RKO (cell line): ENCODE measurements around the gene SMIM5.
A peak's percentile ranks its signal among the peaks of the same experiment; 100 is the strongest.

Experiments
- DNase-seq: peaks from one replicate; pipeline ENCODE4 v3.0.0-alpha.2; 2016; ENCODE audit warnings: low spot score

Gene SMIM5

DNA sequence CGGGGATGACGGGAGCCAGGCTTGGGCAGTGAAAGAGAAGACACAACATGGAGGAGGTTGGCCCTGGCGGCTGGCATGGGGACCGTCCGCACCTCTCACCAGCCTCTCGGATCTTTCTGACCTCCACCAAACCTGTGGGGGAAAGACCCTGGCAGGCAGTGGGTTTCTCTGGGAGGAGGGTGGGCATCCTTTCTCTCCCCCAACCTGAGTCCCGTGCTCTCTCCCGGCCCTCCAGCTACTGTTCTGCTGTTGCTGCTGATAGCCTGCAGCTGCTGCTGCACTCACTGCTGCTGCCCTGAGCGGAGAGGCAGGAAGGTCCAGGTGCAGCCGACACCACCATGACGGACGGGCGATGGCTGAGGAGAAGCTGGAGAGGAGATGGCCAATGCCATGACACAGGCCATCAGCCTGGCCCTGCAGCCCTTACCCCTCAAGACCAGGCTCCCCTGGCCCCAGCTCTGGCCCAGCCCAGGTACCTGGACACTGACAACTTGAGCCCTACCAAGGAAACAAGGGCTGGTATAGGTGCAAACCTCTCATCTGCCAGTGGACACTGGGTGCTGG, 7.4 kb downstream of the SMIM5 start:
- DNase-seq: no peak

DNA sequence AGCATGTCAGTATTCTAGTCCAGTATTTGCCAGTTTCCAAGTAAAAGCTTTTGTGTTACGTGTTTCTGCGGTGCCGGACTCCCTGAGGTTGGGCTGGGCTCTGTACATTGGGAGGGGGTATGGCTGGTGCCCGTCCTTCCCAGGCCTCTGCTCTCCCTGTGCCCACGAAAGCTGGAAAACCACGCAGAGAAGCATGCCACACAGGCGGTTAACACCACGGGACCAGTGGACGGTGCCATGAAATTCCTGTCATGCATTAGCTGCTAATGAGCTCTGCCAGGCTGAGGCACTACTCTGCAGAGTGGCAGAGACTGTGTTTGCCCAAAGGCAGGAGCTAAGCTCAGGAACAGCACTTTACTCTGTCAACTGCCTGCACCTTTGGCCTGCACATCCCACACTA, 8.1 kb downstream of the SMIM5 start:
- no peak for DNase-seq

DNA sequence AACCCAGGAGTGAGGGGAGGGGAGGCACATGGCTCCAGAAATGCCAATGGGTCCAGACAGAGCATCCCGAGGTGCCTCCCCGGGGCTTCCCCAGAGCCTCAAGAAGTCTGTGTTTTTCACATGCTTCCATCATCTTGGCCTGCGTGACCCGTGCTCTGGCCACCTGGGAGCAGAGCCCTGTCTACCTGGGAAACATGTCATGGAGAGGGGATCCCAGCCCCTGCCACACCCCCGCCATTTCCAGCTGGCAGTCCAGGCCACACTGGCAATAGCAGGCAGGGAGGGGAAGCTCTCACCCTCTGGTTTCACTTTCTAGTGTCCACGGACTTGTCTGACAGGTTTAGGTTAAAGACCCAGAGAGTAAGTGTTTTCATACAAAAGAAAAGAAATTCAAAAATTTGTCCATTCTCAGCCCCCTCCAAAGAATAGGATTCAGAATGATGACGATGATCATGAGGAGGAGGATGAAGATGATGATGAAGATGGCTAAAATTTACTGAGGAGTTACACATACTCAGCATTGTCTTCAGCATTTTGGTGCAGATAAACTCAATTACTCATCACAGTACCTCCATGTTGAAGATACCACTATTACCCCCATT, 9.0 kb downstream of the SMIM5 start:
- DNase-seq: no peak

DNA sequence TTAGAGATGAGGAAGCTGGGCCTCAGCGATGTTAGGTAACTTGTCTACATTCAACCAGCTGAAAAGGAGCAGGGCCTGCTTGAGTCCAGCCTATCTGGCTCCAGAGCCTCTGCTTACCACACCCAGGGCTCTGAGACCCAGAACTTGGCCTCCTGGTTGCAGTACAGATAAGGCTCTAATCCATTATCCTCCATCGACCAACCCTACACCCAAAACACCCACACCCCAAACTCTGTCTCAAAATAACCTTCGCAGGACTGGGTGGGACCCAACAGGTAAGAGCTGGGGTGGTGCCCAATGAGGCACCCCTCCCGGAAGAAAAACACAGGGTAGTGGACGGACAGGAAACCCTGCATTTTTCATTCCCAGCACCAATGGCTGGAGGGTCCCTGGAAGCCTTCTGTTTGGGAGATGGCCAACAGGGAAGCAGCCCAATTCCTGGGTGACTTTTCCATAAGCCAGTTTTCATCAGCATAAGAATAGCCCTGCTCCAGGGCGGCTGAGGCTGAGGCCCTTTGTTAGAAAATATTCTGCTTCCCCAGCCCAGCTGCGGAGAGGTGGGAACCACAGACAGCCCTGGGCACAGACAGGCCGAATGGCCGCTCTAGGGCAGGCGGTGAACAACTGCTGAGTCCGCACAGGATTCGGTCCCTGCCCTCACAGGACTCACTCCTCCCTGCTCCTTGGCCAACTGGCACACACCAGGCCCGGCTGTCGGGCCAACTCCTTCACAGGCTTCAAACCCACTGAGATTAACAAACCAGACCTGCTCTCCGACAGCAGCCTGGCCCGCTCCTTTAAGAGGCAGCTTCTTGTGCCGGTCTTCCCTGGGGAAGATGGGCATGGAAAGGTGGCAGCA, 9.8 kb downstream of the SMIM5 start:
- DNase-seq: no peak

DNA sequence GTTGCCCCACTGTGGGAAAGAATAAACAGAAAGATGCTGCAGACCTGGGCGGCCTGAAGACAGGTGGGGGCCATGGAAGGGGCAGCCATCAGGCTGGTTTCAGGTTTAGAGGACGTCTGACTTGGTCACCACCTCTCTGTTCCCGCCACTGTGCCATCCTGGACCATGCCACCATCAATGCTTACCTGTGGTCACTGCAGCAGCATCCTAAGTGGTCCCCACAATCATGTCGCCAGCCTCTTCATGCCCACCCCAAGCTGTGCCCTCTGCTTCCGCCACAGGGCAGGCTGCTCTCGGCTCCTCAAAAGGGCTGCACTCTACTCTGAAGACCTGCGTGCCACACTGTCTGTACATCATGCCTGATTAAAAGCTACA, 10.4 kb downstream of the SMIM5 start:
- no peak for DNase-seq

DNA sequence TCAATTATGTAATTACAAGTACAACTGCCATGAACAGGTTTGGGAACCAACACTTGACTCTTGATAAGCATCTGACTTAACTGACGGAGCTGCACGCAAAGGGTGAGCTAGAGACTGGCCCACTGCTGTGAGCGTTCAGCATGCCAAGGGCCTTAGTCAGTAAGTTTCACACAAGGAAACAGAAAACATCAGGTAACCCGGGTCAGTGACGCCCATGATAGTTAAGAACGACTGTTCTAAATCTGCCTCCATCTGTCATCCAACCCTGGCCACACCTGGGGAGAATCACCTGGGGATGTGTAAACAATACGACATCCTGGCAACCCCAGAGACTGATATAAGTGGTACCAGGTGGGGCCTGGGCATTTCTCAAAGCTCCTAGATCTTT, 12.3 kb downstream of the SMIM5 start:
- DNase-seq: no peak

DNA sequence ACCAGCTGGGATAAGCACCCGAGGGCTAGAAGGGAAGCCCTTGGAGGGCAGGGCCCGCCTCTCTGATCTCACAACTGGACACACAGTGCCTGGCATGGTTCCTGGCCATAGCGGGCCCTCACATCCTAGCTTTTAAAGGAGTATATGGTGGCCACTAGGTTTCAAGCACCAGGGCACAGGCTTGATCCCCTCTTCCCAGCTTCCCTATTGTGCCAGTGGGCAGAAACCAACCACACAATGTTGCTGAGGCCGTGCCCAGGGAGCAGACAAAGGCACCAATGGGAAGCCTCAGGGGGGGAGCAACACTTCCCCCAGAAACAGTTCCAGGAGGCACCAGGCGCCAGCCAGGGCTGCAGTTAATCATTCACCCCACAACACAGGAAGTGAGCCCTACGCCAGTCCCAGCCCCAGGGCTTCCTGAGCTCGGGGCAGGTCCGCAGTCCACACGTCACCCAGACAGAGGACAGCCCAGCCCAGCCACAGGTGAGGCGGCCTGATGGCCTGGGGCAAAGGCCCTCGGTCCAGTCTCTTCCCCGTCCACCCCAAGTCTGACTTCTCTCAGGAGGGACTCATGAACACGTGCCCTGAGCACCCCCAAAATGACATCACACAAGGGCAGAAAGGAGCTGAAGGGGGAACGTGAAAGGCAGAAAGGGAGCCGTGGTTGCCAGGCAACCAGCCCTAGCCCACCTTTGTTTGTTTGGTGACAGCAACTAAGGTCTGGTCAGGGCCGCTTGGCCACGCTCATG, 12.8 kb downstream of the SMIM5 start:
- DNase-seq: no peak

DNA sequence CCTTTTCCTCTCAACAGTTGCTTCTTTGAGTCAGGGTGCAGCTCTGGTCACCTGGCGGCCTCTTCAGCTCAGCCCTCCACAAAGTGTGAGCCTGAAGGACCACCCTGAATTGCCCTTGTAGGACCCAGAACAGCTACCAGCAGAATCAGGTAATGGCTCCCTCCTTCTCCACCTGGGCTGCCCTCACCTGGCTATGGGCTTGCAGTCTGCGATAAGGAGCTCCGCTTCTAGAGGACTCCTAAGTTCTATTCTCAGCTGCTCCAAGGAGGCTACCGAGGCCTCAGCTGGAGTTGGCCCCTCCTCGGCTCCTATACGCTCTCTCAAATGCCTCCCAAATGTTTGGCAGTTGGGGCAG, 13.4 kb downstream of the SMIM5 start:
- DNase-seq: no peak

DNA sequence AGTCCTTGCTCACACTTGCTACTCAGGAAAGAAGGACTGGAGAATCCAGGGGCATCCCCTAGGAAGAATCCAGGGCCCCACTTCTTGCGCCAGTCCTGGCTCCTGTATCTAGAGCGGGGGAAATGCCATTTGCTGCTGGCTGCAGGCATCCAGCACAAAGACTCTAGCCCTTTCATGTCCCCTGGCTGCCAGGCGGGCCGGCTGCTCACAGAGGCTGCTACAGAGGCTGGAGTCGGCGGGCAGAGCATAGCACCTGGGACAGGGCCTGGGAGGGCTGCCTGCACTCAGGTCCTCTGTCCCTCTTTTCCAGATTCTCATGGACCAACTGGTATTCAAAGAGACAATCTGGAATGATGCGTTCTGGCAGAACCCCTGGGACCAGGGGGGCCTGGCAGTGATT, 13.8 kb downstream of the SMIM5 start:
- DNase-seq: no peak

DNA sequence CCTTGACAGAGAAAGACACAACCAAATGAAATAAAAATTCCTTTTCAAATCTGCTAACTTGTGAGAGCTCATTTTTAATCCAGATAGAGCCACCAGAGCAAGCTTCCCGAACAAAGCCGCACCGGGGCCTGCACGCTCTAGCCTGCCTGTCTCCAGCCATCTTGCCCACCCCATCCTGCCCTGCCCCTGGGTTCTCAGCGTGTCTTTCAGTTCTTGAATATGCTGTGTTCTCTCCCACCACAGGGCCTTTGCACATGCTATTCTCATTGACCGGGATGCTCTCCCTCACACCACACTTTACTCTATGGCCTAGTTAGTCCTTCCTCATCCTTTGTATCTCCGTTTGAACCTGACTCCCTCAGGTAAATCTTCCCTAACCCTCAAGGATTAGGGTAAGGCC, 14.7 kb downstream of the SMIM5 start:
- no peak for DNase-seq

DNA sequence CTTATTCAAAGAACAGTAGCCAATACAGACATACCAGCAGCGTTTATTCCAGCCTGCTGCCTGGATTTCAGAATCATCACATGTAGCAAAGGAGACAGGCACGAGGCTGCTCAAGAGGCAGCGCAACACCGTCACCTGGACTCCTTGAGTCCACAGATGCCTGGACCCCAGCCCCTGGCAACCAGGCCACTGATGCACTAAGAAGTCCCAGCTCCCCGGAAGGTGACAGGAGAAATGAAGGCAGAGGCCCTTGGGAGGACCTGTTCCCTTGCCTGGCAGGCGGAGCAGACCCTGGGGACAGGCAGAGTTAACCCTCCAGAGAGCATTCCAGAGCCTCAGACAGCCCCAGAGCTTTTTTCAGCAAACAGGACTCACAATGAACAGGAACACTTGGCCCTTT, 16.5 kb downstream of the SMIM5 start:
- DNase-seq: no peak

DNA sequence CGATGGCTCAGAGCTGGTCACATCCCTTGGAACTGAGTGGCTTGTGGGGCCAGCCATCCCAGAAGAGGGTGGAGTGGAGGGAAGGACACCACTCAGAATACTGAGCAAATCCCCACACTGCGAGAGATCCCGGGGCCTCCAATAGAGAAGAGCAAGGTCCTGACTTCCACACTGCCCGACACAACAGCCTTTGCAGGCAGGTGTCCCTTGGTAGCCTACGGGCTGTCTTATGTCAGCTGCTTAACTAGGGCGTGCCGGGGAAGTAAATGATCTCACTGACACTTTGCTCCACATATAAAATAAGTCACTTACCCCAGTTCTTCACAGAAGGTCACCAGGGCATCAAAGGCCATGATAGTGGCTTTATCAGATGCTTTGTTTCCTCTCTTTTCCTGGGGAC, 17.6 kb downstream of the SMIM5 start:
- DNase-seq: no peak

DNA sequence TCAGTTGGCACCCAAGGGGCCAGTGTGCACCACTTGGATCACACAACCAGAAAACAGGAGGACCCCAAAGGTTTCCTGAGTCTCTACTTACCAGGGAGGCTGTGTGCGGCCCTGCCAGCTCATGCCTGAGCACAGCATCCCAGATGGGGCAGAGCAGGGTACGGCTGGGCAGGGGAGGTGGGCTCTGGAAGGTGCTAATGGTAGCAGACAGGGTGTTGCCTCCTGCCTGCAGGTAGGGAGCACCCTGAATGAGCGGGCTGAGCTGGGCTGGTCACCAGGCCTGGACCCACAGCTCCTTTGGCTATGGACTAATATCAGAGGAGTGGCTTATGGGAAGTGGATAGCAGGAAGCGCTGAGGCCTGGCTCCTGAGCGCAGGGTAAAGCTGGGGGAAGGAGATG, 19.1 kb downstream of the SMIM5 start:
- DNase-seq: no peak

DNA sequence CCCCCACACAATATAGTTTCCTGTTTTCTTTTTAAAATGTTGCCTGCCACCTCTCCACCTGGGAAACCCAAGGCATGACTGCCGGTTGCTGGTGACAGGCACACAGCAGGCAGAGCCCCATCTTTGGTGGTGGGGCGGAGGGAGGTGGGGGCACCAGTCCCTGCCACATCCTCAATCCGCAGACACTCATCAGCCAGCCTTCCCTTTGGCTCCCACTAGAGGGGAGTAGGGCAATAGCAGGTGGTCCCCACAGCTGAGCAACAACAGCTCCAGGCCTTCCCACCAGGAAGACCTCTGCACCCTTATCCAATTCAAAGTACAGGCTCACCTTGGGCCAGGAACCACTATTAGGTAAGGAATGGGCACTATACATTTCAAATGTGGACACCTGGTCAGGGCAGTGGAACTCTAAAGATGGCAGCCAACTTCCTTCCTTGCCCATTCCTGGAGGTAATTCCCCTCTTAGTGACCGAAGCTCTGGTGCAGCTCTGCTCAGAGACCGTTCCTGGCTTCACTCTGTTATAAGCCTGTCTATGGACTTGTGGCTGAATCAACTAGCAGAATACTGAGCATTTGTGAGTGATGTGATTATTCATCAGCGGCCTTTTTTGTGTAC, 19.8 kb downstream of the SMIM5 start:
- peak; percentile 53 for DNase-seq

DNA sequence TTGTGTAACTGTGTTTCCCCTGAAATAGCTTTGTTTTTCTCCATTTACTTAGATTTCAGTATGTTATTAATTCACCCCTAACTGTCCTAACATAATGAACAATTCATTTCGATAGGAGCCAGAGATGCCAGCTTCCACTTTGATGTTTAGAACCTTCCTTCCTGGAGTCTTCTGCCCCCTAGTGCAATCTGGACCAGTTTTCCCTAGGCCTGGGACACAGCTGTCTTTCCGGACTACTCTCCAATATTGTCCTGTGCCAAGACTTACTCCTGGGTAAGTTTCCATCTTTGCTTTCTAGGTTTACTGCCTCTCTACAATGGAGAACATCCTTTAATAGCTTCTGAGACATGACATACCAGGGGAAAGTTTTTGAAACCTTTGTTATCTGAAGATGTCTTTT, 20.9 kb downstream of the SMIM5 start:
- peak; percentile 43 for DNase-seq

DNA sequence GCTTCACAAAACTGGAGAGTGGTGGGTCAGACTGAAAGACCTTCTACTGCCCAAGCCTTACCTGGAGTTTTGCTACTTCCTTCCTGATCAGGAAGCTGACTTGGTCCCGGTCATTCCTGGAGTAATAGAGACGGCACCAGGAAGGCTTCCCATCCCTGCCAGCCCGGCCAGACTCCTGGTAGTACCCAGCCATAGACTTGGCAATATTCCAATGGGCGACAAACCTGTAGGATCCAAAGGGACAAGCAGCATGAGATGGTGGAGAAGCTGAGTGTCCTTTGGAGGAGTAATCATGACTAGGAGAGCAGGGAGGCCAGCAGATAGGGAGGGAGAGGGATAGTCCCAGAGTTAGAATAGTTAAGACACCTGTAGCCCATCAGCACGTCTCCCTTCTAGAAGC, 25.0 kb downstream of the SMIM5 start:
- DNase-seq: no peak

DNA sequence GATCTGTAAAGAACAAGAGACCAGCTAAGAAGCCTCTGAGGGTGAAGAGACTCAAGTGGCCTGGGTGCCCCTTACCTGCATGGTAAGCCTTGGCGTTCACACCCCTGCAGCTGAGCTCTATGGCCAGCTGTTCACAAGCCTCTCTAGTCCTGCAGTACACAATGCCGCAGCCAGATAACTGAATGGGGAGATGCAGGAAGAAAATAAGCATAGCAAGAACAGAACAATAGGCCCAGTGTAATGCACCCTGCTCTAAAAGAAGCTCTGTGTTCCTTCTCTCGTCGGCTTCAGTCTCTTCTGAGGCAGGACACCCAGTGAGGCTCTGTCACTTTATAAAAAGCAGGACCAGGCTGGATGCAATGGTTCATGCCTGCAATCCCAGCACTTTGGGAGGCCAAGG, 28.3 kb downstream of the SMIM5 start:
- DNase-seq: no peak

DNA sequence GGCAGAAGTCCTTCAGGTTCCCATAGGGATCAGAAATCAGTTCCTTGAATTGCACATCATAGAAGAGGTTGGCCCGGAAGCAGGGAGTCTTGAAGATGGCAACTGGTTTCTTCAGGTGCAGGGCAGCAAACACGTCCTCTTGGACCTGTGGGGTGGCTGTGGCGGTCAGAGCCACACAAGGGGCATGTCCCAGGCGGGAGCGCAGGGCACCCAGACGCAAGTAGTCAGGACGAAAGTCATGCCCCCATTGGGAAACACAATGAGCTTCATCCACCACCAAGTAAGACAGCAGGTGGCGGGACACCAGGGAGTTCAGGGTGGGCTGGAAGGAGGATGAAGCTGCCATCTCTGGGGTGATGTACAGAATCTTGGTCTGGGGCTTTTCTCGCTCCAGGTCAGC, 29.3 kb downstream of the SMIM5 start:
- DNase-seq: no peak

DNA sequence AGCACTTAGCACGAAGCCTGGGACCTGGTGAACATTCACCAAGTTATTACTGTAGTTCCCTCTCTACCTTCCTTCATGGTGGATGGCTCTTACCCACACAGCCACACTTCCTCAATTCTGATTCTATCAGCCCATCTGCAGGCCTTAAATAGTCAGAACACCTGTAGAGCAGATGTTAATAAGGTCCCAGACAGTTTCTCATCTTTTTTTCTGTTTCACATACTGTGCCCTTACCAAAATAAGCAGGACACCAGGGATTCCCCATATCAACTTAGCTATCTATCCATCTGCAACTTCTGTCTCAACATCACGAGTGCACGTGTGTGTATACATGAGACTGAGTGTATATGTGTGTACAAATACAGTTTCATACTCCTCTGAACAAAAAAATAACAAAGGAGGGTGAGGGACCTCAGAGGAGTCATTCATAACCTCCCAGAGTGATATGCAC, 30.9 kb downstream of the SMIM5 start:
- DNase-seq: no peak

DNA sequence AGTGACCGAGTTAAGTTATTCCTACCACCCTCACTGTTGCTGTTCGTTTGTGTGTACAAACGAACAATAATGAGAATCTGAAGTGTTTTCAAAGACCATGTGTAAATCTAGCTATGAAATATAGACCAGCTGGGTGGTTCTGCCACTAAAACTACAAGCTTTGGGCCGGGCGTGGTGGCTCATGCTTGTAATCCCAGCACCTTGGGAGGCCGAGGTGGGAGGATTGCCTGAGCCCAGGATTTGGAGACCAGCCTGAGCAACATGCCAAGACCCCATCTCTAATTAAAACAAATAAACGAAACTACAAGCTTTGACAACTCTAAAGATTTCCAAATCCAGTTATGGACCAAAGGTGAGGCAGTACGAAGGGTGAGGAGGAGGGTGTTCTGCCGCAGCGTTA, 32.7 kb downstream of the SMIM5 start:
- DNase-seq: no peak

DNA sequence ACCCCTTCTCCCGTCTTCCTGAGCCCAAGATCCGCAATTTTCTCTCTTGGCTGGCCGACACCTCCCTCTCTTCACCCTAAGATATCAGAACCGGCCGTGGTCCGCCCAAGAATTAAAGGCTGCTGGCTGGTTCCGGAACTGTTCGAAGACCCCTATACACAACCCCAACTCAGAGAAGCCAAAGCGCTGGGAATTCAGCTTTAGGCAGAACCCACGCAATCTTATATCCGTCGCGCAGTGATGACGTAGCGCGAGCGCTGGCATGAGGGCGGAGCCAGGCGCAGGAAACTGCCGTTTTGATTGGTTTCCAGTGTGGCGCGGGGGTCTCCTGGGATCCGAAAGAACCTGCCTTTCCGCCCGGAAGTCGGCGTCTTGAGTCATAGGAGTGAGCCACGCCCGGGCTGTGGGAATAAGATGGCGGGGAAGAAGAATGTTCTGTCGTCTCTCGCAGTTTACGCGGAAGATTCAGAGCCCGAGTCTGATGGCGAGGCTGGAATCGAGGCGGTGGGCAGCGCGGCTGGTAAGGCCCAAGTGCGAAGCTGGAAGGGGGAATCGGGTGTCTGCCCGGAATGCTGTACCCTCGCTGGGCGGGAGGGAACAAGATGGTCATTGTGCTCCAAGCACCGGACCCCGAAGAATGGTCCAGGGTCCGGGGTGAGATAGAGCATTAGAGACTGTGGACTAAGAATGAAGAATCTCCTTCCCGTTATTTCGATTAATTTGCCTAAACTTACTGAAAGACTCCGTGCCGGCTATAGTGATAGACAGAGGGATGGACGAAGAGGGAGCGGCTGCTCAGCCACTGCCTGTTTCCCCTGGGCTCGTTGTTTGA, 33.9 kb downstream of the SMIM5 start, which contains the start of the genes RECQL5 and SAP30BP:
Gene RECQL5 (minus strand): TSS at position 196 of the 832 bp plus-strand sequence. CDS start 597 bp downstream, outside the sequence.
Gene SAP30BP (plus strand): TSS at position 380 of the 832 bp plus-strand sequence. CDS start 35 bp downstream, at position 415.
- peak; percentile 98 for DNase-seq
